Neuronal stem cell (in vitro differentiated cells): ENCODE data around the gene POU6F1.

ENCODE experiments used
- DNase-seq: peaks from one replicate; pipeline ENCODE4 v3.0.0-alpha.2; 2013; ENCODE audit warnings: low spot score
- H2AFZ ChIP-seq: one replicate; pipeline ENCODE4 v1.6.1; 2013; ENCODE audit warnings: mild to moderate bottlenecking, low read length, inconsistent platforms
- H2AK5ac ChIP-seq: 2 replicates; pipeline ENCODE4 v1.6.1; 2013; ENCODE audit warnings: low read depth, mild to moderate bottlenecking, inconsistent platforms, low read length, moderate library complexity, mixed read lengths
- H2BK120ac ChIP-seq: 2 replicates; pipeline ENCODE4 v1.6.1; 2013; ENCODE audit warnings: low read depth, mild to moderate bottlenecking, inconsistent platforms, low read length, moderate library complexity, mixed read lengths
- H2BK12ac ChIP-seq: one replicate; pipeline ENCODE4 v1.6.1; 2013; ENCODE audit warnings: low read length, inconsistent platforms
- H2BK15ac ChIP-seq: 2 replicates; pipeline ENCODE4 v1.6.1; 2013; ENCODE audit warnings: mild to moderate bottlenecking, low read length, inconsistent platforms, mixed read lengths
- H2BK5ac ChIP-seq: one replicate; pipeline ENCODE4 v1.6.1; 2013; ENCODE audit warnings: inconsistent platforms, mild to moderate bottlenecking, low read length, moderate library complexity
- H3K14ac ChIP-seq: one replicate; pipeline ENCODE4 v1.6.1; 2013; ENCODE audit warnings: low read length, inconsistent platforms
- H3K18ac ChIP-seq: 2 replicates; pipeline ENCODE4 v1.6.1; 2013; ENCODE audit warnings: low read length, inconsistent platforms
- H3K23ac ChIP-seq: 2 replicates; pipeline ENCODE4 v1.6.1; 2013; ENCODE audit warnings: low read depth, mild to moderate bottlenecking, mixed read lengths, low read length, inconsistent platforms; ENCODE audit not compliant: poor library complexity
- H3K27ac ChIP-seq: replicated peaks from 3 replicates; pipeline ENCODE4 v1.5.1; 2013; ENCODE audit warnings: low read length, inconsistent platforms
- H3K27me3 ChIP-seq, 3 experiments: 2 replicates each; pipeline ENCODE4 v1.6.1; 2013; ENCODE audit warnings: low read length in 3 of 3, mild to moderate bottlenecking in 2 of 3, inconsistent platforms in 1 of 3, low read depth in 1 of 3, mixed read lengths in 1 of 3, moderate library complexity in 1 of 3; ENCODE audit not compliant: control insufficient read depth in 3 of 3, insufficient read depth in 3 of 3
- H3K36me3 ChIP-seq, 2 donors: replicated peaks in 1 of 2; 2 replicates each; pipeline ENCODE4 v1.6.1; 2013; ENCODE audit warnings: low read length in 2 of 2; ENCODE audit not compliant: control insufficient read depth in 2 of 2, insufficient read depth in 2 of 2
- H3K4ac ChIP-seq: 2 replicates; pipeline ENCODE4 v1.6.1; 2013; ENCODE audit warnings: inconsistent platforms, mild to moderate bottlenecking, low read length, moderate library complexity
- H3K4me1 ChIP-seq, 2 donors: 1 replicate in 1 of 2; 2 replicates in 1 of 2; pipeline ENCODE4 v1.6.1; 2013; ENCODE audit warnings: low read length in 2 of 2, low read depth in 1 of 2; ENCODE audit not compliant: control insufficient read depth in 2 of 2, insufficient read depth in 1 of 2
- H3K4me2 ChIP-seq: one replicate; pipeline ENCODE4 v1.6.1; 2013; ENCODE audit warnings: mild to moderate bottlenecking, low read length, inconsistent platforms; ENCODE audit not compliant: insufficient read depth, poor library complexity, severe bottlenecking
- H3K4me3 ChIP-seq, 2 donors: 2 replicates each; pipeline ENCODE4 v1.5.1; 2013; ENCODE audit warnings: low read length in 2 of 2, mild to moderate bottlenecking in 2 of 2, inconsistent platforms in 1 of 2, moderate library complexity in 1 of 2
- H3K79me1 ChIP-seq: one replicate; pipeline ENCODE4 v1.6.1; 2013; ENCODE audit warnings: low read depth, mild to moderate bottlenecking, inconsistent platforms, low read length, moderate library complexity
- H3K9ac ChIP-seq: one replicate; pipeline ENCODE4 v1.6.1; 2013; ENCODE audit warnings: mild to moderate bottlenecking, low read depth, low read length, inconsistent platforms; ENCODE audit not compliant: poor library complexity
- H3K9me3 ChIP-seq, 2 donors: replicated peaks in 1 of 2; 2 replicates each; pipeline versions ENCODE3 to v1.6.1; 2013; ENCODE audit warnings: low read length in 2 of 2, mild to moderate bottlenecking in 2 of 2, inconsistent platforms in 1 of 2, low read depth in 1 of 2, mixed read lengths in 1 of 2, moderate library complexity in 1 of 2; ENCODE audit not compliant: control insufficient read depth in 2 of 2, insufficient read depth in 1 of 2
- H4K8ac ChIP-seq: one replicate; pipeline ENCODE4 v1.6.1; 2013; ENCODE audit warnings: low read depth, mild to moderate bottlenecking, inconsistent platforms, low read length, moderate library complexity
- H4K91ac ChIP-seq: one replicate; pipeline ENCODE4 v1.6.1; 2013; ENCODE audit warnings: low read length, low read depth, mild to moderate bottlenecking, inconsistent platforms; ENCODE audit not compliant: poor library complexity
- WGBS, 2 donors: extraction: QIAGEN DNeasy Blood & Tissue Kit; methylation state at CpG; one replicate each; pipeline ENCODE4 v1.1.7; 2013; ENCODE audit warnings: missing lambda C conversion rate in 2 of 2, mixed read lengths in 1 of 2; ENCODE audit not compliant: insufficient read length in 2 of 2, insufficient replicate concordance in 1 of 2; ENCODE audit errors: extremely low coverage in 2 of 2; 5-methylcytosine and 5-hydroxymethylcytosine counted together

Gene POU6F1

DNA sequence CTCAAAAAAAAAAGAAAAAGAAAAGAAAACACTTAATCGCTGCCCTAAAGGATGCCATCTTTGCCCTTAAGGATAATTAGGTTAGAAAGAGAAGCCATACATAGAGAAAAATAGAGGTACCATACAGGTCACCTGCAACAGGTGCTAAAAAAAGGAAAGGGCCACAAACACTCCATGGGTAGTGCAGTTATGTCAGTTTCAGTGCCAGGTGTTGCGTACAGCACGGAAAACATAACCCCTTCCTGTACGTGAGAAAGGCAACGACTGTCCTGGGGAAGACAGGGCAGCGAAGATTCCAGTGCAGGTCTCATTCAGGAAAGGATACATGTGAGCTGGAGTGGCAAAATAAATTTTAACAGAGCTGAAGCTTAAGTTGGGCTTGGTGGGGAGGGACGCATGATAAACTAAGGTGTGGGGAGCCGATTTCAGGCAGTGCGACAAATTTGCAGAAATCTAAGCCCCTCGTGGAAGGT lies 20.2 kb upstream of the POU6F1 start:
- Histone ChIP-seq H3K23ac (no peak overlapping the region), H3K27ac (peak overlapping the region; percentile 42), H4K91ac (no peak overlapping the region), H3K36me3 (peaks cover 19 to 32% of the 10 kb centered on the region in 2 donors), H3K4me2 (peak overlapping the region; percentile 58), H2AK5ac (no peak overlapping the region), H3K79me1 (peaks cover 3% of the 10 kb centered on the region), H3K27me3 (peaks cover 0 to 4% (median 0%) of the 10 kb centered on the region in 3 experiments), H3K18ac (peak overlapping the region; percentile 67), H3K4me3 (peak overlapping the region; percentile 82 to 97), H4K8ac (no peak overlapping the region), H2BK12ac (no peak overlapping the region), H3K4ac (no peak overlapping the region), H2BK5ac (no peak overlapping the region), H2AFZ (peak overlapping the region; percentile 98), H3K9me3 (no peaks in the 10 kb centered on the region), H3K14ac (no peak overlapping the region), H3K9ac (peak overlapping the region; percentile 65), H2BK15ac (no peak overlapping the region), H3K4me1 (peaks cover 5 to 6% of the 10 kb centered on the region in 2 donors), H2BK120ac (no peak overlapping the region)
- WGBS, 2 donors: no CpG with 5 or more reads among the region's 10 CpGs
- DNase-seq: no peak

DNA sequence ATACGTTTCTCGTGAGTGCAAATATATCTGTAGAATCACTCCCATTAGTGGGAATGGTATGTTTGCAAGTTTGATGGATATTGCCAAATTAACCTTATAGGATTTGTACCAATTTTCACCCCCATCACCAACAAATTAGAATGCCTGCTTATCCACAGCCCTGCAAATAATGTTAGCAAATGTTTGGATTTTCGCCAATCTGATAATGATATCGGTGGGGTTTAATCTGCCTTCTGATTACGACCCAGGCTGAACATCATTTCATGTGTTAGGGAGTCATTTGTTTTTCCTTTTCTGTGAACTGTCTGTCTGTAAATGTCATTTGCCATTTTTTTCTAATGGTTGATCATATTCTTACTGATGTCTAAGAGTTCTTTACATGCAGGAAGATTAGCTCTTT lies 16.7 kb upstream of the POU6F1 start:
- no peak for DNase-seq
- no peak overlapping the region for H3K27ac ChIP-seq
- no peak overlapping the region for H3K14ac ChIP-seq
- no peaks in the 10 kb centered on the region for H3K9me3 ChIP-seq
- no peak overlapping the region for H3K4me2 ChIP-seq
- H3K18ac ChIP-seq: no peak overlapping the region
- H2AK5ac ChIP-seq: no peak overlapping the region
- H2AFZ ChIP-seq: no peak overlapping the region
- H3K4ac ChIP-seq: no peak overlapping the region
- no peaks in the 10 kb centered on the region for H3K36me3 ChIP-seq
- no CpG with 5 or more reads among the region's 5 CpGs for WGBS, 2 donors
- no peak overlapping the region for H2BK5ac ChIP-seq
- no peak overlapping the region for H2BK12ac ChIP-seq
- no peak overlapping the region for H3K4me3 ChIP-seq
- H3K27me3 ChIP-seq: peaks cover 0 to 4% (median 0%) of the 10 kb centered on the region in 3 experiments
- H3K4me1 ChIP-seq: peaks cover 2% of the 10 kb centered on the region in 2 donors
- H3K9ac ChIP-seq: no peak overlapping the region
- H4K91ac ChIP-seq: no peak overlapping the region
- H3K79me1 ChIP-seq: no peaks in the 10 kb centered on the region
- H4K8ac ChIP-seq: no peak overlapping the region
- H2BK120ac ChIP-seq: no peak overlapping the region
- H2BK15ac ChIP-seq: no peak overlapping the region
- H3K23ac ChIP-seq: no peak overlapping the region

DNA sequence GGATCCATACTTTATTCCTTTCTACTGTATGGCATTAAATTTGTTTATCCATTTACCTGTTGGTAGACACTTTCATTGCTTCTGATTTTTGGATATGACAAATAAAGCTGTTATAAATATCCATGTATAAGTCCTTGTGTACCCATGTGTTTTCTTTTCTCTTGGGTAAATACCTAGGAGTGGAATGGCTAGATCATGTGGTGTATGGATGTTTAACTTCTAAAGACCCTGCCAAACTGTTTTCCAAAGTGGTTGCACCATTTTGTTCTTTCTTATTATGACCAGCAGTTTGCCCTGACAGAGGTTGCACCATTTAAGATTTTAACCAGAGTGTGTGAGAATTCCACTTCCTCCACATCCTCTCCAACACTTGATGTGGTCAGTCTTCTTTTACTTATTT lies 14.8 kb upstream of the POU6F1 start:
- no peak for DNase-seq
- H3K9ac ChIP-seq: no peak overlapping the region
- H2AFZ ChIP-seq: no peak overlapping the region
- H2BK12ac ChIP-seq: no peak overlapping the region
- no peak overlapping the region for H3K27ac ChIP-seq
- H3K36me3 ChIP-seq: no peaks in the 10 kb centered on the region
- no peak overlapping the region for H2BK5ac ChIP-seq
- no peak overlapping the region for H4K91ac ChIP-seq
- H3K14ac ChIP-seq: no peak overlapping the region
- H3K9me3 ChIP-seq: no peaks in the 10 kb centered on the region
- no peak overlapping the region for H3K4me3 ChIP-seq
- H3K4me1 ChIP-seq: no peaks in the 10 kb centered on the region
- H4K8ac ChIP-seq: no peak overlapping the region
- no peak overlapping the region for H3K23ac ChIP-seq
- no peak overlapping the region for H2BK120ac ChIP-seq
- no peak overlapping the region for H3K18ac ChIP-seq
- H3K4me2 ChIP-seq: no peak overlapping the region
- no peak overlapping the region for H3K4ac ChIP-seq
- H2BK15ac ChIP-seq: no peak overlapping the region
- H3K79me1 ChIP-seq: no peaks in the 10 kb centered on the region
- no peak overlapping the region for H2AK5ac ChIP-seq
- H3K27me3 ChIP-seq: peaks cover 0 to 4% (median 0%) of the 10 kb centered on the region in 3 experiments

DNA sequence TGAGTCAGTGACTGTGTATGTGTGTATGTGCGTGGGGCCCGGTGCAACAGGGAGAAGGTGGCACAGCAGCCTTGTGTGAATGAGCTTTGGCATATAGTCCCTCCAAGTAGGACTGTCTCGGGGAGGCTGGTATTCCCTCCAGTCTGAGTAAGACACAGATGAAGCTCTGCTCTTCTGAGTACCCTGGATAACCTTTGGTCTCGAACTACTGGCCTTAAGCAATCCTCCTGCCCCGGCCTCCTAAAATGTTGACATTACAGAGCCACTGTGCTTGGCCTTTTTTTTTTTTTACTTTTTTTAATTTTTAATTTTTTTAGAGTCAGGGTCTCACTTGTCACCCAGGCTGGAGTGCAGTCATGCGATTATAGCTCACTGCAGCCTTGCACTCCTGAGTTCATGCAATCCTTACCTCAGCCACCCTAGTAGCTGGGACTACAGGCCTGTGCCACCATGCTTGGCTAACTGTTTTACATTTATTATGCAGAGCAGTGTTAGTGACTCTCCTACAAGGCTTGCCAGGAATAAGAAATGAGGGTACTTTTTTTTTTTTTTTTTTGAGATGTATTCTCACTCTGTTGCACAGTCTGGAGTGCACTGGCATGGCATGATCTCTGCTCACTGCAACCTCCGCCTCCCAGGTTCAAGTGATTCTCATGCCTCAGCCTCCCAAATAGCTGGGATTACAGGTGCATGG lies 11.4 kb upstream of the POU6F1 start:
- no peak overlapping the region for H2BK5ac ChIP-seq
- no peak overlapping the region for H3K27ac ChIP-seq
- no peak overlapping the region for H3K4ac ChIP-seq
- peak overlapping the region; percentile 97 for H3K14ac ChIP-seq
- no CpG with 5 or more reads among the region's 7 CpGs for WGBS, 2 donors
- no peak overlapping the region for H3K23ac ChIP-seq
- H2AFZ ChIP-seq: no peak overlapping the region
- no peak overlapping the region for H4K8ac ChIP-seq
- no peaks in the 10 kb centered on the region for H3K9me3 ChIP-seq
- no peak overlapping the region for H2BK15ac ChIP-seq
- no peak overlapping the region for H2BK12ac ChIP-seq
- H3K27me3 ChIP-seq: no peaks in the 10 kb centered on the region
- H3K4me1 ChIP-seq: peaks cover 0 to 8% of the 10 kb centered on the region in 2 donors
- no peak for DNase-seq
- H3K79me1 ChIP-seq: no peaks in the 10 kb centered on the region
- H3K4me2 ChIP-seq: no peak overlapping the region
- no peak overlapping the region for H3K18ac ChIP-seq
- H4K91ac ChIP-seq: no peak overlapping the region
- no peak overlapping the region for H3K4me3 ChIP-seq
- H3K36me3 ChIP-seq: no peaks in the 10 kb centered on the region
- no peak overlapping the region for H2AK5ac ChIP-seq
- no peak overlapping the region for H3K9ac ChIP-seq
- H2BK120ac ChIP-seq: no peak overlapping the region
